GM18511 (cell line): ENCODE measurements around the gene SLC6A19.

Experiments used
- ATAC-seq: cut with Tn5 transposase; IDR thresholded peaks from one replicate; pipeline ENCODE4 v1.9.1; 2021; ENCODE audit warnings: mild to moderate bottlenecking, moderate library complexity; ENCODE audit not compliant: unreplicated experiment

Gene SLC6A19

GRCh38 chr5:1208221-1208742, 6.9 kb downstream of the SLC6A19 start:
- no peak for ATAC-seq

GRCh38 chr5:1208743-1209488, 7.5 kb downstream of the SLC6A19 start:
- no peak for ATAC-seq

GRCh38 chr5:1209489-1209852, 8.1 kb downstream of the SLC6A19 start:
- ATAC-seq: no peak

- ATAC-seq: no peak
Measured at GRCh38 chr5:1209896-1210776, 8.7 kb downstream of the SLC6A19 start.

- no peak for ATAC-seq
Measured at GRCh38 chr5:1210832-1211251, 9.4 kb downstream of the SLC6A19 start.

- no peak for ATAC-seq
Measured at GRCh38 chr5:1211701-1212100, 10.3 kb downstream of the SLC6A19 start.

GRCh38 chr5:1212271-1212670, 10.9 kb downstream of the SLC6A19 start:
- no peak for ATAC-seq

- ATAC-seq: no peak
Measured at GRCh38 chr5:1212881-1213280, 11.5 kb downstream of the SLC6A19 start.

- ATAC-seq: no peak
Measured at GRCh38 chr5:1213508-1214162, 12.2 kb downstream of the SLC6A19 start.

GRCh38 chr5:1214163-1214935, 13.0 kb downstream of the SLC6A19 start:
- ATAC-seq: no peak

- ATAC-seq: no peak
Measured at GRCh38 chr5:1214936-1215220, 13.5 kb downstream of the SLC6A19 start.

- no peak for ATAC-seq
Measured at GRCh38 chr5:1215320-1216096, 14.1 kb downstream of the SLC6A19 start.

- no peak for ATAC-seq
Measured at GRCh38 chr5:1216211-1216917, 15.0 kb downstream of the SLC6A19 start.

- no peak for ATAC-seq
Measured at GRCh38 chr5:1216918-1217295, 15.5 kb downstream of the SLC6A19 start.

- ATAC-seq: no peak
Measured at GRCh38 chr5:1217596-1218206, 16.3 kb downstream of the SLC6A19 start.

- ATAC-seq: no peak
Measured at GRCh38 chr5:1218351-1219080, 17.1 kb downstream of the SLC6A19 start.

- no peak for ATAC-seq
Measured at GRCh38 chr5:1219098-1219767, 17.8 kb downstream of the SLC6A19 start.

GRCh38 chr5:1219768-1220100, 18.3 kb downstream of the SLC6A19 start:
- ATAC-seq: no peak
